Glutamatergic neuron (in vitro differentiated cells): Measurements from ENCODE around the gene APOC4. TPM values are rescaled to one million over a fixed set of nuclear protein-coding genes. Genes with fewer than 3 reads are reported as not detected.

Experiments used
- DNase-seq: peaks from one replicate; pipeline ENCODE4 v3.0.0; 2022
- H3K27ac Mint-ChIP-seq: one replicate; pipeline ENCODE4 v1.8.0; 2020; ENCODE audit warnings: mild to moderate bottlenecking, mixed read lengths, inconsistent platforms; ENCODE audit not compliant: unreplicated experiment
- H3K27me3 Mint-ChIP-seq: one replicate; pipeline ENCODE4 v1.8.0; 2020; ENCODE audit warnings: mild to moderate bottlenecking, moderate library complexity, mixed read lengths, inconsistent platforms; ENCODE audit not compliant: unreplicated experiment
- H3K36me3 Mint-ChIP-seq: one replicate; pipeline ENCODE4 v1.8.0; 2020; ENCODE audit warnings: mild to moderate bottlenecking, mixed read lengths, inconsistent platforms; ENCODE audit not compliant: unreplicated experiment
- H3K4me1 Mint-ChIP-seq: one replicate; pipeline ENCODE4 v1.8.0; 2020; ENCODE audit warnings: mild to moderate bottlenecking, low read depth, mixed read lengths, inconsistent platforms; ENCODE audit not compliant: unreplicated experiment
- H3K4me3 Mint-ChIP-seq: one replicate; pipeline ENCODE4 v1.8.0; 2020; ENCODE audit warnings: mild to moderate bottlenecking, mixed read lengths, inconsistent platforms; ENCODE audit not compliant: unreplicated experiment
- H3K9me3 Mint-ChIP-seq: one replicate; pipeline ENCODE4 v1.8.0; 2020; ENCODE audit warnings: mild to moderate bottlenecking, moderate library complexity, mixed read lengths, inconsistent platforms; ENCODE audit not compliant: unreplicated experiment
- total RNA-seq: library from RNA; stranded (reverse); fragmentation: NEBNext Ultra II Directional; extraction: Animal tissue kit (Norgen Biotek cat#: 25700); gene quantifications from one replicate; pipeline ENCODE4 v1.2.1, GENCODE V29; 2021; ENCODE audit not compliant: unreplicated experiment
- TF ChIP-seq, protein P1 (sequence below): fragments of 200-600 bp; sonication (generic); IDR thresholded peaks from one replicate; pipeline ENCODE4 v1.5.0; 2021; ENCODE audit not compliant: partially characterized antibody, unreplicated experiment

Gene APOC4
- total RNA-seq, 1 donor from 2014 or later: not detected

- Mint-ChIP-seq H3K27me3 (peaks cover 8% of the 10 kb centered on the region), H3K27ac (no peak overlapping the region), H3K9me3 (peaks cover 2% of the 10 kb centered on the region), H3K4me3 (no peak overlapping the region), H3K4me1 (no peaks in the 10 kb centered on the region), H3K36me3 (peaks cover 5% of the 10 kb centered on the region)
- DNase-seq: no peak
- TF ChIP-seq, protein P1, sequence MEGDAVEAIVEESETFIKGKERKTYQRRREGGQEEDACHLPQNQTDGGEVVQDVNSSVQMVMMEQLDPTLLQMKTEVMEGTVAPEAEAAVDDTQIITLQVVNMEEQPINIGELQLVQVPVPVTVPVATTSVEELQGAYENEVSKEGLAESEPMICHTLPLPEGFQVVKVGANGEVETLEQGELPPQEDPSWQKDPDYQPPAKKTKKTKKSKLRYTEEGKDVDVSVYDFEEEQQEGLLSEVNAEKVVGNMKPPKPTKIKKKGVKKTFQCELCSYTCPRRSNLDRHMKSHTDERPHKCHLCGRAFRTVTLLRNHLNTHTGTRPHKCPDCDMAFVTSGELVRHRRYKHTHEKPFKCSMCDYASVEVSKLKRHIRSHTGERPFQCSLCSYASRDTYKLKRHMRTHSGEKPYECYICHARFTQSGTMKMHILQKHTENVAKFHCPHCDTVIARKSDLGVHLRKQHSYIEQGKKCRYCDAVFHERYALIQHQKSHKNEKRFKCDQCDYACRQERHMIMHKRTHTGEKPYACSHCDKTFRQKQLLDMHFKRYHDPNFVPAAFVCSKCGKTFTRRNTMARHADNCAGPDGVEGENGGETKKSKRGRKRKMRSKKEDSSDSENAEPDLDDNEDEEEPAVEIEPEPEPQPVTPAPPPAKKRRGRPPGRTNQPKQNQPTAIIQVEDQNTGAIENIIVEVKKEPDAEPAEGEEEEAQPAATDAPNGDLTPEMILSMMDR: no peak
These were observed 51.5 kb downstream of the APOC4 start for GRCh38 chr19:44993526-44993925.

GRCh38 chr19:44993926-44994537 lies 52.0 kb downstream of the APOC4 start:
- Mint-ChIP-seq H3K4me1 (no peaks in the 10 kb centered on the region), H3K27ac (no peak overlapping the region), H3K9me3 (peaks cover 2% of the 10 kb centered on the region), H3K4me3 (no peak overlapping the region), H3K36me3 (peaks cover 5% of the 10 kb centered on the region), H3K27me3 (peaks cover 8% of the 10 kb centered on the region)
- DNase-seq: no peak
- TF ChIP-seq, protein P1: no peak

Other genes starting within 250 kb of the APOC4 start
- not detected for gene CEACAM16, start 243.1 kb upstream of the APOC4 start, total RNA-seq
- 2.4 TPM for gene BCL3, start 193.5 kb upstream of the APOC4 start, total RNA-seq
- not detected for gene CBLC, start 164.3 kb upstream of the APOC4 start, total RNA-seq
- gene BCAM, start 133.1 kb upstream of the APOC4 start, total RNA-seq: 47.1 TPM
- 108 TPM for gene NECTIN2, start 95.9 kb upstream of the APOC4 start, total RNA-seq
- 57.8 TPM for gene TOMM40, start 51.0 kb upstream of the APOC4 start, total RNA-seq
- gene APOE, start 36.4 kb upstream of the APOC4 start, total RNA-seq: 65.9 TPM
- 8.3 TPM for gene APOC1, start 27.6 kb upstream of the APOC4 start, total RNA-seq
- gene APOC2, start 3.8 kb downstream of the APOC4 start, total RNA-seq: not detected
- 102 TPM for gene CLPTM1, start 13.1 kb downstream of the APOC4 start, total RNA-seq
- gene RELB, start 59.2 kb downstream of the APOC4 start, total RNA-seq: 1.2 TPM
- 127 TPM for gene CLASRP, start 96.8 kb downstream of the APOC4 start, total RNA-seq
- gene ZNF296, start 134.2 kb downstream of the APOC4 start, total RNA-seq: 6.3 TPM
- gene GEMIN7, start 137.0 kb downstream of the APOC4 start, total RNA-seq: 49.1 TPM
- gene PPP1R37, start 150.9 kb downstream of the APOC4 start, total RNA-seq: 49.5 TPM
- gene NKPD1, start 218.7 kb downstream of the APOC4 start, total RNA-seq: 1.2 TPM
- gene TRAPPC6A, start 236.0 kb downstream of the APOC4 start, total RNA-seq: 31.6 TPM
- gene BLOC1S3, start 236.5 kb downstream of the APOC4 start, total RNA-seq: 8.1 TPM